CD4-positive, alpha-beta T cell treated with Interleukin-15 for 1 hour (primary cell): ENCODE measurements around the gene LMNTD1.
"Not testable (repeated sequence)": the region's sequence is repeated elsewhere in the genome, so short reads cannot be mapped to it uniquely, and the experiment has no call there.

Source experiments
- DNase-seq: peaks from one replicate; pipeline ENCODE4 v3.0.0-alpha.2; 2020

LMNTD1 gene

GRCh38 chr12:25426821-25427220 is 126.3 kb downstream of the LMNTD1 start:
- DNase-seq, result not testable (repeated sequence)
